Activated T-cell treated with anti-CD3 and anti-CD28 coated beads, Interleukin-2, amount 50 U/mL, for 72 hours (primary cell): ENCODE measurements around the gene DAGLA. TPM values are rescaled to one million over a fixed set of nuclear protein-coding genes. Genes with fewer than 3 reads are reported as not detected.
"Not testable (repeated sequence)": the region's sequence is repeated elsewhere in the genome, so short reads cannot be mapped to it uniquely, and the experiment has no call there.

Experiments used
- ATAC-seq, 2 donors: fragments of 150-1000 bp; cut with Tn5 transposase; replicated peaks in 1 of 2; 2 replicates each; pipeline ENCODE4 v1.10.0; 2021; ENCODE audit warnings: moderate library complexity in 2 of 2, mild to moderate bottlenecking in 1 of 2
- DNase-seq, 2 donors: peaks; one replicate each; pipeline ENCODE4 v3.0.0; 2021 to 2022; ENCODE audit warnings: mixed read lengths in 1 of 2
- H3K27ac Mint-ChIP-seq: one replicate; pipeline ENCODE4 v1.8.0; 2022; ENCODE audit warnings: mild to moderate bottlenecking, moderate library complexity, mixed read lengths
- H3K27me3 Mint-ChIP-seq: one replicate; pipeline ENCODE4 v1.8.0; 2022; ENCODE audit warnings: low read depth, mixed read lengths
- H3K36me3 Mint-ChIP-seq, 2 donors: one replicate each; pipeline ENCODE4 v1.8.0; 2022; ENCODE audit warnings: mixed read lengths in 2 of 2, mild to moderate bottlenecking in 1 of 2; ENCODE audit not compliant: insufficient read depth in 2 of 2
- H3K4me1 Mint-ChIP-seq: one replicate; pipeline ENCODE4 v1.8.0; 2022; ENCODE audit warnings: low read depth, mixed read lengths
- H3K4me3 Mint-ChIP-seq, 2 donors: one replicate each; pipeline ENCODE4 v1.8.0; 2022; ENCODE audit warnings: mild to moderate bottlenecking in 2 of 2, mixed read lengths in 2 of 2, moderate library complexity in 2 of 2
- H3K9me3 Mint-ChIP-seq, 2 donors: one replicate each; pipeline ENCODE4 v1.8.0; 2022; ENCODE audit warnings: mixed read lengths in 2 of 2
- total RNA-seq, 2 donors: library from RNA; stranded (reverse); gene quantifications; one replicate each; pipeline ENCODE4 v1.2.3, GENCODE V29; 2022

The DAGLA gene
- total RNA-seq, 2 donors from 2014 or later = 0.05 to 0.09 TPM

DNA sequence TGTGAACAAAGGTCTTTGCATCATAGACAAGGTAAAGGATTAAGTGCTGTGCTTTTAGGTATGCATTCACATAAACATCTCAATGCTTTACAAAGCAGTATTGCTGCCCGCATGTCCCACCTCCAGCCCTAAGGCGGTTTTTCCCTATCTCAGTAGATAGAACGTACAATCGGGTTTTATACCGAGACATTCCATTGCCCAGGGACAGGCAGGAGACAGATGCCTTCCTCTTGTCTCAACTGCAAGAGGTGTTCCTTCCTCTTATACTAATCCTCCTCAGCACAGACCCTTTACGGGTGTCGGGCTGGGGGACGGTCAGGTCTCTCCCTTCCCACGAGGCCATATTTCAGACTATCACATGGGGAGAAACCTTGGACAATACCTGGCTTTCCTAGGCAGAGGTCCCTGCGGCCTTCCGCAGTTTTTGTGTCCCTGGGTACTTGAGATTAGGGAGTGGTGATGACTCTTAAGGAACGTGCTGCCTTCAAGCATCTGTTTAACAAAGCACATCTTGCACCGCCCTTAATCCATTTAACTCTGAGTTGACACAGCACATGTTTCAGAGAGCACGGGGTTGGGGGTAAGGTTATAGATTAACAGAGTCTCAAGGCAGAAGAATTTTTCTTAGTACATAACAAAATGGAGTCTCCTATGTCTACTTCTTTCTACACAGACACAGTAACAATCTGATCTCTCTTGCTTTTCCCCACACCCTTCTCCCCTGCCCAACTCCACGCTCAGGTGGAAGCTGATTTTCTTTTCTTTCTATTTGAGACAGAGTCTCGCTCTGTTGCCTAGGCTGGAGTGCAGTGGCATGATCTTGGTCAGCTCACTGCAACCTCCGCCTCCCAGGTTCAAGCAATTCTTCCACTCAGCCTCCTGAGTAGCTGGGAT is 24.7 kb upstream of the DAGLA start:
- H3K9me3 Mint-ChIP-seq, DNase-seq, H3K4me1 Mint-ChIP-seq, H3K4me3 Mint-ChIP-seq, H3K36me3 Mint-ChIP-seq, H3K27ac Mint-ChIP-seq, ATAC-seq: not testable (repeated sequence)
- H3K27me3 Mint-ChIP-seq = peaks cover 25% of the 10 kb centered on the region

DNA sequence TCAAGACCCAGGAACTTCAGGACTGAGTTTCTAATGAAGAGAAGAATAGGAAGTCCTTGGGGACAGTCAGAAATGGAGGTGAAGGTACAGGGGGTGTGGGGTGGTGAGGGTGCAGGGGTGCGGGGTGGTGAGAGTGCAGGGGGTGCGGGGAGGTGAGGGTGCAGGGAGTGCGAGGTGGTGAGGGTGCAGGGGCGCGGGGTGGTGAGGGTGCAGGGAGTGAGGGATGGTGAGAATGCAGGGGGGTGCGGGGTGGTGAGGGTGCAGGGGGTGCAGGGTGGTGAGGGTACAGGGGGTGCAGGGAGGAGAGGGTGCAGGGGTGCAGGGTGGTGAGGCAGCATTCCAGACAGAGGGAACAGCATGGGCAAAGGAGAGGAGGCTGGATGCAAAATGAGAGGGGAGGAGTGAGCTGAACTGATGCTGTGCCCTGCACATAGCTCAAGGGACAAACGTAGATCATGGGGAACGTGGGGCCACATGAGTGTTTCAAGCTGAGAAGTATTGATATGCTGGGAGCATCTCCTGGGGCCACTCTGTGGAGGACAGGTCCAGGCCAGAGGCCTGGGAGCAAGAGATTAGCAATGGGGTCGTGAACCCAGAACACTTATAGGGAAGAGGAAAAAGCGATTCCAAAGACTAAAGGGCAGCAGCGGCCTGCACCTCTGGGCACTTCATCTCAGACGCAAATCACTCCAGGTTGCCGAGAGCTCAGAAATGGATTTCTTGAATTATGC is 23.7 kb upstream of the DAGLA start:
- Mint-ChIP-seq H3K27ac (no peak overlapping the region), H3K4me3 (no peak overlapping the region), H3K4me1 (no peaks in the 10 kb centered on the region), H3K9me3 (no peaks in the 10 kb centered on the region), H3K27me3 (peaks cover 25% of the 10 kb centered on the region), H3K36me3 (no peaks in the 10 kb centered on the region)
- DNase-seq = no peak
- ATAC-seq = no peak

DNA sequence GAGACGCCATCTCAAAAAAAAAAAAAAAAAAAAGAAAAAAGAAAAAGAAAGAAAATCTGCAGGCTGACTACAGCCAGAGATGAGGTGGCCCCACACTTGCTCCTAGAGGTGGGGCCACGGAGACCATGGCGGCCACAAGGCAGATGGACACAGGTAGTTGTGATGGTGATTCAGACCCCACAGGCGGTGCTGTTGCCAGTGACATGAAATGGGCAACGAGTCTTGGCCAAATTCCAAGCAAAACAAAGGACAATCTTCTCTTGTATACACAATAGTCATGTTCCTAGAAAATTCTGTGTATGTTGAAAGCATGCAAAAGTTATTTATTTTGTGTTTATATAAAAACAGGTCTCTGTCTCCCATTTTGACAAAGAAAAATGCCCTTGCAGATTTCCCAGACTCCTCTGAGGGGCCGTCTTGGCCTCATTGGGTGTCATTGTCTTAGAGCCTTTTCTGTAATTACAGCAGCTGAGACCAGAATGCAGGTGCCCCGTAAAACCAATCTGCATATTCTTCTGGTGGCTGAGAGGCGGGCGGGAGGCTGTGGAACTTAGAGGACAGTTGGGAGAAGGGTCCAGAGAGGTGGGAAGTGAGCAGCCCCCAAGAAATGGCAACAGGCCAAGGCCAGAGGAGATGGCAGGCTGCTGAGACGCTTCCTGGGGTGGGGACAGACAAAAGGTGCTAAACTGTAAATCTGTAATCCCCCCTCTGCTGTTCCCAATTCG is 22.5 kb upstream of the DAGLA start:
- no peak overlapping the region for H3K4me3 Mint-ChIP-seq
- H3K4me1 Mint-ChIP-seq = no peaks in the 10 kb centered on the region
- H3K27ac Mint-ChIP-seq = no peak overlapping the region
- DNase-seq = no peak
- ATAC-seq = no peak
- H3K36me3 Mint-ChIP-seq = no peaks in the 10 kb centered on the region
- H3K27me3 Mint-ChIP-seq = peaks cover 17% of the 10 kb centered on the region
- no peaks in the 10 kb centered on the region for H3K9me3 Mint-ChIP-seq

DNA sequence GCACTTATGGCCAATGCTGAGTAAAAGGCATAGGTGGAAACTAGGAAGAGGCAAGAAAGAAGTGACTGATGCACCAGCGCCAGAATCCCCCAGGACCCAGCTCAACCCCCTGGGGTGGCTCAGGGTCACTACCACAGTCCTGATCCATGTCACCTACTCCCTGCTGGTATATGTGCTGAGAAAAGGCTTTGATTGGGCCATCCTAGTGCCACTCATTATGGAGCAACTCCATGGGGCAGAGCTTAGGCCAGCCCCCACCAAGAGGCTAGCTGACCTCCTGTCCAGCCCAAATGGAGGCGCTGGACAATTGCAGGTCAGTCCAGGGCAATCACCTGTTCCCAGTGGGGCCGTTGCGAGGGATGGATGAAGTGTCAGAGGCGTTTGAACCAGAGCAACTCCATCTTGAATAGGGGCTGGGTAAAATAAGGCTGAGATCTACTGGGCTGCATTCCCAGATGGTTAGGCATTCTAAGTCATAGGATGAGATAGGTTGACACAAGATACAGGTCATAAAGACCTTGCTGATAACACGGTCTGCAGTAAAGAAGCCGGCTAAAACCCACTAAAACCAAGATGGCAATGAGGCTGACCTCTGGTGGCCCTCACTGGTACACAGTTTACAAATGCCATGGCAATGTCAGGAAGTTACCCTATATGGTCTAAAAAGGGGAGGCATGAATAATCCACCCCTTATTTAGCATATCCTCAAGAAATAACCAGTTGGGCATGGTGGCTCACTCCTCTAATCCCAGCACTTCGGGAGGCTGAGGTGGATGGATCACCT is 20.6 kb upstream of the DAGLA start:
- no peak for ATAC-seq
- no peaks in the 10 kb centered on the region for H3K36me3 Mint-ChIP-seq
- peaks cover 5% of the 10 kb centered on the region for H3K27me3 Mint-ChIP-seq
- H3K9me3 Mint-ChIP-seq = no peaks in the 10 kb centered on the region
- DNase-seq = no peak
- no peaks in the 10 kb centered on the region for H3K4me1 Mint-ChIP-seq
- H3K4me3 Mint-ChIP-seq = no peak overlapping the region
- no peak overlapping the region for H3K27ac Mint-ChIP-seq

DNA sequence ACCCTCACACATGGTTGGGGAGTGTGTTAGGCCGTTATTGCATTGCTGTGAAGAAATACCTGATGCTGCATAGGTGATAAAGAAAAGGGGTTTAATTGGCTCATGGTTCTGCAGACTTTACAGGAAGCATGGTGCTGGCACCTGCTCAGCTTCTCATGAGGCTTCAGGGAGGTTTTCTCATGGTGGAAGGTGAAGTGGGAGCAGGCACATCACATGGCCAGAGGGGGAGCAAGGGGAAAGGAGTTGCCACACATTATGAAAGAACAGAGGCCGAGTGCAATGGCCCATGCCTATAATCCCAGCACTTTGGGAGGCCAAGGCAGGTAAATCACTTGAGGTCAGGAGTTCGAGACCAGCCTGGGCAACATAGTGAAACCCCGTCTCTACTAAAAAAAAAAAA is 19.2 kb upstream of the DAGLA start:
- H3K4me3 Mint-ChIP-seq, DNase-seq, ATAC-seq, H3K4me1 Mint-ChIP-seq, H3K9me3 Mint-ChIP-seq, H3K27ac Mint-ChIP-seq, H3K27me3 Mint-ChIP-seq, H3K36me3 Mint-ChIP-seq: not testable (repeated sequence)

DNA sequence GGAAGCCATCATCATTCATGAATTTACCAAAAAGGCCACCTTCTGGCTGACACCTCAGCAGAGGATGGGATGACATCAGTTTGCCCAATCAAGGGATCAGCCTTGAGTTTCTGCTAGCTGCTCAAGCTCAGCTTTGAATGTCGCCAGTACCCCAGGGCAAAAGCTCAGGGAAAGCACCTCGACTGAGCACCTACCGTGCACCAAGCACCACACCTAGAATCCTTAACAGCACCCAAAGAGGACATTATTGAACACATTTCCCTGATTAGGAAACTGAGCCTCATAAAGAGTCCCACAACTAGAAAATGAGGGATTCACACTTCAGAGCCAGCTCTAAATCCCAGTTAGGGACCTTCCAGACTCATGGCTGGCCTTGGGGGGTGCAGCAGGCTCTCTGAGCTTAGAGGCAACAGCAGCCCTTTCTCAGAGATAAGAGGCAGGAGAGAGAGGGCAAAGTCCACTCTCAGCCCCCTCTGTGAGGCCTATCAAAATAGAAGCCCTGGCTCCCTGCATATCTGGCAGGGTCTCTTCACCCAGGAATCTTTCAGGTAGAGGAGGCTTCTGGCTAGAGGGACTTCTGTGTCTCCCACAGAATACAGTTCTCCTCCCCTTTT is 13.4 kb upstream of the DAGLA start:
- peaks cover 8% of the 10 kb centered on the region for H3K27me3 Mint-ChIP-seq
- no peaks in the 10 kb centered on the region for H3K9me3 Mint-ChIP-seq
- H3K27ac Mint-ChIP-seq = no peak overlapping the region
- no peak overlapping the region for H3K4me3 Mint-ChIP-seq
- H3K36me3 Mint-ChIP-seq = no peaks in the 10 kb centered on the region
- ATAC-seq (no peak), DNase-seq (no peak)
- no peaks in the 10 kb centered on the region for H3K4me1 Mint-ChIP-seq

DNA sequence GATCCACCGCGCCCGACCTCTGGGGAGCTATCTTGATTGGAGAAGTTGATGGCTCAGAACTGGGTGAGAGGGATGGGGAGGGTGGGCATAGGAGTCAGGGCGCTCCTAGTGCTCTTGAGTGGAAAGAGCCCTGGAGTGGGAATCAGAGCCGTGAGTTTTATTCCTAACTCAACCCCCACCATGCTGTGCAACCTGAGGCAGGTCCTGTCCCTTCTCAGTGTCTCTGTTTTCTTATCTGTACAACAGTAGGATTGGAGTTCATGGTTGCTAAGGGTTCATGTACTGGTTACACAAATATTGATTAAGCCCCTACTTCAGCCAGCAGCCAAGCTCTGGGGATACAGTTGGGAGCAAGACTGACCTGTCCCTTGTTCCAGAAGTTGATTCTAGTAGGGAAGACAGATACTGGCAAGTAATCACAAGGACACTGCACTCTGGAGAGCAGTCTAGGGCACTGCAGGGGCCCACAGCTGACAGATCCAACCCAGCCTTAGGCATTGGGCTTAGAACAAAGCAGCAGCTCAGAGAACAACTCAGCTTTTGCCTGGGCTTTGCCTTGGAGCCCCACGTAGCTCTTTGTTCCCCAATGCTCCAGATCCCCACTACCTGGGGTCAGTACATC is 12.4 kb upstream of the DAGLA start:
- no peak for ATAC-seq
- no peak for DNase-seq
- Mint-ChIP-seq H3K27me3 (peaks cover 8% of the 10 kb centered on the region), H3K4me1 (no peaks in the 10 kb centered on the region), H3K27ac (no peak overlapping the region), H3K36me3 (no peaks in the 10 kb centered on the region), H3K4me3 (no peak overlapping the region), H3K9me3 (no peaks in the 10 kb centered on the region)

DNA sequence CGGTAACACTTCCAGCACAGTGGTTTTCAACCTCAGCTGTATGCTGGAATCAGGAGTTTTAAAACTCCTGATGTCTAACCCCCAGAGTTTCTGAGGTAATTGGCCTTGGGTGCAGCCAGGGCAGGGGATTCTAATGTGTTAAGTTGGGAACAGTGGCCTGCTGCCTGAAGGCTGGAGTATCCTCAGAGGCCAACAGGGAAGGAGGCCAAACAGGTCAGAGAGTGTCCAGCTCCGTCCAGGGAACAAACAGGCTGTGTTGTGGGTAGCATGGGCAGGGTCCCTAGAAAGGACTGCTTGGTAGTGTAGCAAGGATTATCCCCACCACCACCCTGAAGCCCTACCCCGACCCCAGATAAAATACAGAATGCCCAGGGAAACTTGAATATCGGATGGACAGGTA is 10.8 kb upstream of the DAGLA start:
- ATAC-seq (no peak), DNase-seq (no peak)
- Mint-ChIP-seq H3K27ac (no peak overlapping the region), H3K9me3 (no peaks in the 10 kb centered on the region), H3K36me3 (no peaks in the 10 kb centered on the region), H3K27me3 (peaks cover 20% of the 10 kb centered on the region), H3K4me3 (no peak overlapping the region), H3K4me1 (no peaks in the 10 kb centered on the region)

DNA sequence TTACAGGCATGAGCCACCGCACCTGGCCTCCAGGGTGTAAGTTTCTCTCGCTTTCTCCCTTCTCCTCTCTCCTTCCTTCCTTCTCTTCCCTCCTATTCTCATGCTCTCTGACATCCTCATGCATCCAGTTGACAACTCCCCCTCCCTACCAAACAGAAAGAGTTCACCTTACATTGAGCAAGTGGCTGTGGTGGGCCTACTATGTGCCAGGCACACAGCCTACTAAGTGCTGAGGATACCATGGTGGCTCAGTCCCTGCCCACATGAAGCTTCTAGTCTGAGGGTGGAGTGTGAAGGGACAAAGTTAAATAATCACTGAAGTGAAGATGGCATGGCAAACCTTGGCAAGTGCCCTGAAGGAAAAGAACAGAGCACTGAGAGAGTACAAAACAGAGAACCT is 9.6 kb upstream of the DAGLA start:
- Mint-ChIP-seq H3K4me1 (no peaks in the 10 kb centered on the region), H3K27me3 (peaks cover 32% of the 10 kb centered on the region), H3K36me3 (no peaks in the 10 kb centered on the region), H3K9me3 (no peaks in the 10 kb centered on the region), H3K4me3 (no peak overlapping the region), H3K27ac (no peak overlapping the region)
- ATAC-seq (no peak), DNase-seq (no peak)

DNA sequence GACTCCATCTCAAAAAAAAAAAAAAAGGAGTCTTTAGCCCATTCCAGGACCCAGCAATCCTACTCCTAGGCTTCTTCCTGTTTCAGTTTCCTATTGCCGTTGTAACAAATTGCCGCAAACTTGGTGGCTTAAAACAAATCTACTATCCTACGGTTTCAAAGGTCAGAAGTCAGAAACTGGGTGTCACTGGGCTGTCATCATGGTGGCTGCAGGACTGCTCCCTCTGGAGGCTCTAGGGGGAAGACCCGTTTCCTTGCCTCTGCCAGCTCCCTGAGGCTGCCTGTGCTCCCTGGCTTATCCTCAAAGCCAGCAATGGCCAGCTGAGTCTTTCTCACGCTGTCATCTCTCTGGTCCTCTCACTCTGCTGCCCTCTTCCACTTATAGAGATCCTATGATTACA is 8.7 kb upstream of the DAGLA start:
- Mint-ChIP-seq H3K4me1 (no peaks in the 10 kb centered on the region), H3K9me3 (no peaks in the 10 kb centered on the region), H3K27ac (no peak overlapping the region), H3K36me3 (no peaks in the 10 kb centered on the region), H3K27me3 (peaks cover 37% of the 10 kb centered on the region), H3K4me3 (no peak overlapping the region)
- ATAC-seq (no peak), DNase-seq (no peak)

DNA sequence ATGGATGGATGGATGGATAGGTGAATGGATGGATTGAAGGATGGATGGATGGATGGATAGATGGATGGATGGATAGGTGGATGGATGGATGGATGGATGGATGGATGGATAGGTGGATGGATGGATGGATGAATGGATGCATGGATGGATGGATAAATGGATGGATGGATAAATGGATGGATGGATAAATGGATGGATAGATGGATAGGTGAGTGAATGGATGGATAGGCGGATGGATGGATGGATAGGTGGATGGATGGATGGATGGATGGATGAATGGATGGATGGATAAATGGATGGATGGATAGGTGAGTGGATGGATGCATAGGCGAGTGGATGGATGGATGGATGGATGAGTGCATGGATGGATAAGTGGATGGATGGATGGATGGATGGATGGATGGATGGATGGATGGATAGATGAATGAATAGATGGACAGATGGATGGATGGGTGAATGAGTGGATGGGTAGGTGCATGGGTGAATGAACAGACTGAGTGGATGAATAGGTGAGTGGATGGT is 6.2 kb upstream of the DAGLA start:
- H3K27ac Mint-ChIP-seq, H3K4me1 Mint-ChIP-seq, DNase-seq, H3K36me3 Mint-ChIP-seq, H3K4me3 Mint-ChIP-seq, H3K9me3 Mint-ChIP-seq, ATAC-seq: not testable (repeated sequence)
- H3K27me3 Mint-ChIP-seq = peaks cover 50% of the 10 kb centered on the region

DNA sequence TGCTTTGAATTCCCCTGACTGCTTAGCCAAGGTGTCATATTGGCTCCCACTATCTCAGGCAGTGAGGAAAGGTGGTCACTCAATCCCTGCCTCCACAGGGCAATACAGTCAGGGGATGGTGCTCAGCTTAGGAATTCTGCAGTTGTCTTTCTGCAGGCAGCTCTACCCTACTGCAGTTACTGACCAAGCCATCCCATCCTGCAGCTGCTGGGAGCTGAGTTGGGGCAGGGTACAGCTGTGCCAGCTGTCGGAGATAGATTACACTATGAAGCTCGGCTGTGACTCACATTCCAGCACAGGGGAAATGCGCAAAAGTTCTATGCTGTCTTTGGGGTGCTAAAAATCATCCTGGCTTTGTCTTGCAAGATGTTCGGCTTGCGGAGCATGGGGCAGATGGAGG is 4.4 kb upstream of the DAGLA start:
- no peak overlapping the region for H3K27ac Mint-ChIP-seq
- DNase-seq = no peak
- H3K4me3 Mint-ChIP-seq = no peak overlapping the region
- H3K36me3 Mint-ChIP-seq = no peaks in the 10 kb centered on the region
- H3K27me3 Mint-ChIP-seq = peaks cover 45% of the 10 kb centered on the region
- H3K9me3 Mint-ChIP-seq = no peaks in the 10 kb centered on the region
- H3K4me1 Mint-ChIP-seq = peaks cover 3% of the 10 kb centered on the region
- no peak for ATAC-seq
